Pancreas (tissue), 10 donors: ENCODE results near the gene THYN1. TPM values are rescaled to one million over a fixed set of nuclear protein-coding genes. Genes with fewer than 3 reads are reported as not detected.

Experiments used
- ATAC-seq, 4 donors: fragments of 200-7000 bp; cut with Tn5 transposase; one replicate each; pipeline versions ENCODE4 v1.8.0 to v1.9.1; 2020; ENCODE audit warnings: mild to moderate bottlenecking in 4 of 4, moderate library complexity in 4 of 4
- DNase-seq, 6 donors: peaks; one replicate each; pipeline ENCODE4 v3.0.0-alpha.2; 2020
- FAIRE-seq: peaks from 2 replicates; lab custom pipeline; 2012; peaks lifted over from hg19 to GRCh38; lab: Jason Lieb, UNC
- H3K27ac ChIP-seq, 4 donors: fragments of 200-600 bp; sonication (generic); 1 replicate in 3 of 4; 2 replicates in 1 of 4; pipeline versions ENCODE4 v1.5.0 to v1.8.0; 2020
- H3K27me3 ChIP-seq, 4 donors: fragments of 200-600 bp; one replicate each; pipeline ENCODE4 v1.8.0; 2021
- H3K36me3 ChIP-seq, 3 donors: fragments of 200-600 bp; sonication (generic) in 1 of 3; one replicate each; pipeline versions ENCODE4 v1.5.0 to v1.8.0; 2020 to 2021
- H3K4me1 ChIP-seq, 3 donors: fragments of 200-600 bp; one replicate each; pipeline ENCODE4 v1.8.0; 2021
- H3K4me3 ChIP-seq, 4 donors: fragments of 200-600 bp; sonication (generic) in 2 of 4; one replicate each; pipeline versions ENCODE4 v1.5.0 to v1.8.0; 2020 to 2021
- H3K9me3 ChIP-seq, 4 donors: fragments of 200-600 bp; one replicate each; pipeline ENCODE4 v1.8.0; 2021
- WGBS, 2 donors: extraction: QIAGEN DNeasy Blood & Tissue Kit; methylation state at CpG; one replicate each; pipeline ENCODE4 v1.1.7; 2013; 5-methylcytosine and 5-hydroxymethylcytosine counted together
- intact Hi-C, 3 donors: fragments of 100-400 bp; cut with DNase I; formaldehyde crosslinking; loops; one replicate each; pipeline versions ENCODE4 v1.11.1 to v1.14.2; 2022
- polyA plus RNA-seq, 2 donors: library from polyadenylated mRNA; stranded (reverse); fragments of 200-250 nt; gene quantifications; one replicate each; pipeline ENCODE4 v1.2.3, GENCODE V29; 2013
- total RNA-seq, 6 donors: library from RNA; stranded (reverse); fragmentation: NEBNext Ultra II Directional in 4 of 6; extraction: Animal tissue kit (Norgen Biotek cat#: 25700) in 4 of 6; gene quantifications; one replicate each; pipeline versions ENCODE4 v1.2.1 to v1.2.4, GENCODE V29; 2021 to 2023
- TF ChIP-seq, protein P1 (sequence below), 4 donors: fragments of 200-600 bp; sonication (generic) in 3 of 4; IDR thresholded peaks; one replicate each; pipeline versions ENCODE4 v1.5.0 to v1.8.0; 2021; ENCODE audit warnings: antibody characterized with exemption in 4 of 4
- donor health status: healthy with polysubstance abuse.
- donor health status: DM: no; HTN: no; CAD: no; lungs with moderate emphysema.
- donor health status: DM: no; HTN: no; CAD: no.
- donor health status: control.
- donor health status: control.
- donor health status: Bipolar disorder and iron deficiency.
- donor health status: DM: yes; HTN: yes; CAD: no.
- donor health status: DM: no; HTN: no; CAD: no.
- donor health status: DM: no; HTN: no; CAD: no.
- donor health status: DM: yes; HTN: yes; CAD: no.

The THYN1 gene
- total and polyA plus RNA-seq, 8 donors = 10.3 to 50.0 (median 17.5) TPM

DNA sequence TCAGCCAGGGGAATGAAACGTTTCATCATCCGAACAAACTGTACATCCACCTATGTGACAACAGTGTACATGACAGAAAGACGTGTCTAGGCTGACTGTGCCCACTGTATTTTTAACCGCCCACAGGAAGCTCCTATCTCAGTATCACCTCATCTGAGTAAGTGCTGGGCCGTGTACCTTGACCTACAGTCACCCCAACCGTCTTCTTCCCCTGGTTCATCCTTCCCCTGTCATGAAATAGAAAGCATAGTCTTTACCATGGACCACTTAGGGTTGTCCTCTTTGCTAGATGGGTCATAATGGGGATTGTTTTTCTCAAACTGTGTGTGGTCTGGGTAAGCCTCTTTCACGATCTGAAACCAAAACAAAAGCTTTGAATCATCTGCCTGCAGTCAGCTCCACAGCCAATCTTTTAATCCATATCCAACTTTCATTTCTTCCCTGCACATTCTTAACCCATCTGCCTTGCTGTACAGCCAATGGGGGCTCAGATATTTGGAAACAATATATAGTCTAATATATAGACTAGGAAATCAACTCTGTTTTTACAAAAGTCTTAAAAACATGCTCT is 4.2 kb downstream of the THYN1 start:
- Histone ChIP-seq H3K4me1 (peaks cover 0 to 7% (median 0%) of the 10 kb centered on the region in 3 donors), H3K27me3 (no peaks in the 10 kb centered on the region), H3K27ac (no peak overlapping the region), H3K4me3 (no peak overlapping the region), H3K9me3 (no peaks in the 10 kb centered on the region), H3K36me3 (peaks cover 0 to 40% (median 12%) of the 10 kb centered on the region in 3 donors)
- DNase-seq = no peak
- FAIRE-seq = no peak
- TF ChIP-seq, protein P1, sequence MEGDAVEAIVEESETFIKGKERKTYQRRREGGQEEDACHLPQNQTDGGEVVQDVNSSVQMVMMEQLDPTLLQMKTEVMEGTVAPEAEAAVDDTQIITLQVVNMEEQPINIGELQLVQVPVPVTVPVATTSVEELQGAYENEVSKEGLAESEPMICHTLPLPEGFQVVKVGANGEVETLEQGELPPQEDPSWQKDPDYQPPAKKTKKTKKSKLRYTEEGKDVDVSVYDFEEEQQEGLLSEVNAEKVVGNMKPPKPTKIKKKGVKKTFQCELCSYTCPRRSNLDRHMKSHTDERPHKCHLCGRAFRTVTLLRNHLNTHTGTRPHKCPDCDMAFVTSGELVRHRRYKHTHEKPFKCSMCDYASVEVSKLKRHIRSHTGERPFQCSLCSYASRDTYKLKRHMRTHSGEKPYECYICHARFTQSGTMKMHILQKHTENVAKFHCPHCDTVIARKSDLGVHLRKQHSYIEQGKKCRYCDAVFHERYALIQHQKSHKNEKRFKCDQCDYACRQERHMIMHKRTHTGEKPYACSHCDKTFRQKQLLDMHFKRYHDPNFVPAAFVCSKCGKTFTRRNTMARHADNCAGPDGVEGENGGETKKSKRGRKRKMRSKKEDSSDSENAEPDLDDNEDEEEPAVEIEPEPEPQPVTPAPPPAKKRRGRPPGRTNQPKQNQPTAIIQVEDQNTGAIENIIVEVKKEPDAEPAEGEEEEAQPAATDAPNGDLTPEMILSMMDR (IDR thresholded peaks at IDR 0.05) = no peak
- no peak for ATAC-seq
- 70 to 72% methylated on average over 7 of the region's 7 CpGs for WGBS, 2 donors
- intact Hi-C loops = no loop called here

DNA sequence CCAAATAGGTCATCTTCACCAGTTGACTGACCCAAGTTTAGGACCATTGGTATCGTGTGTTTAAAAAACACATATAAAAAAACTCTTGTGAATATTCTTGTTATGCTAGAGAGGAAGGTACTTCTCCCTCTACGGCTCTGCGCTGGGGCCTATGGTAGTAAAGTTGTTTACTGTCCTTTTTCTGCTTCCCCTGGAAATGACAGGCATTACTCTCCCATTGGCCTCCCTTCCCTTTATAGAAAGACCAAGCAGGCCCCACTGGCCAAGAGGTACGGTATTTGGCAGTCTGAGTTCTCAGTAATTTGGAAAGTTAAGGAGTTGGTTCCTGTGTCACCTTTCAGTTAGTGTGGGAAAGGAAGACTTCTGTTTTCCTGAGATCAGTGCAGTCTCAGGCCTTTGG is 6.5 kb downstream of the THYN1 start:
- H3K27ac ChIP-seq = no peak overlapping the region
- H3K36me3 ChIP-seq = peaks cover 0 to 56% (median 19%) of the 10 kb centered on the region in 3 donors
- H3K4me3 ChIP-seq = no peak overlapping the region
- FAIRE-seq (no peak), DNase-seq (no peak), ATAC-seq (no peak)
- TF ChIP-seq, protein P1 (IDR thresholded peaks at IDR 0.05) = no peak
- intact Hi-C loops = no loop called here
- 87 to 89% methylated on average over 4 of the region's 4 CpGs for WGBS, 2 donors
- H3K27me3 ChIP-seq = no peaks in the 10 kb centered on the region
- H3K4me1 ChIP-seq = no peaks in the 10 kb centered on the region
- H3K9me3 ChIP-seq = no peaks in the 10 kb centered on the region

DNA sequence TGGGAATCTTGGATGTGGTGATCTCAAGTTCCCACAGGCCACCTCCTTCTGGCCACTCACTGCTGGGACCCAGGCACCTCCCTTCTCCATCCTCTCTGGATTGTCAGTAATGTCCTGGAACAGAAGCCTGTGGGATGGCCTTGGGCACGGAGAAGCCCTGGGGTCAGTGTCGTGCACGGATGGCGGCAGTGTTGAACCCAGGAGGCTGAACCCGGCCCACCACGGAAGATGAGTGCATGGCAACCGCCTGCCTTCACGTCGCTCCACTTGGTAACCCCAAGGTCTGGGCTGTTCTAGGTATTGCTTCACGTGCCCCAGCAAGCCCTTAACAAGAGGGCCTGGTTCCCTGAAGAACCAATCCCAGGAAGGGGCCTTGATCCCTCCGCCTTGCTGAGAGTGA is 7.1 kb downstream of the THYN1 start:
- Histone ChIP-seq H3K9me3 (no peaks in the 10 kb centered on the region), H3K4me1 (no peaks in the 10 kb centered on the region), H3K36me3 (peaks cover 0 to 56% (median 19%) of the 10 kb centered on the region in 3 donors), H3K27me3 (no peaks in the 10 kb centered on the region), H3K4me3 (no peak overlapping the region), H3K27ac (no peak overlapping the region)
- WGBS, 2 donors = 91% methylated on average over 9 to 11 of the region's 11 CpGs
- DNase-seq = peak in 1 of 6 donors; percentile 55
- TF ChIP-seq, protein P1 (IDR thresholded peaks at IDR 0.05) = no peak
- intact Hi-C loops = no loop called here
- ATAC-seq = no peak
- FAIRE-seq = no peak

DNA sequence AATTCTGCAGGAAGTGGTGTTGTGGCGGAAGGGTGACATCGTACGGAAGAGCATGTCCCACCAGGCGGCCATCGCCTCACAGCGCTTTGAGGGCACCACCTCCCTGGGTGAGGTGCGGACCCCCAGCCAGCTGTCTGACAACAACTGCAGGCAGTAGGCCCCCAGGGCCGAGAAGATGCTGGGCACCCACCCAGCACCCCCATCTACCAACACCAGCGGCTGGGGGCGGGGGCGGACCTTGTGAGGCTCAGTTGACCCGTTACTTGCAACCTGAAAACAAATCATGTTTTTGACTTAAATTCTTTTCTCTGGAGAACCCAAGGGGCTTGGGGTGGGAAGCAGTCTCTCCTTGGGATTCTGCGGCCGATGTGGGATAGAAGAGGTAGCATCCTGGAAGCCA is 7.7 kb downstream of the THYN1 start:
- WGBS, 2 donors = 96% methylated on average over 14 of the region's 14 CpGs
- DNase-seq (peak in 1 of 6 donors; percentile 51), ATAC-seq (no peak), FAIRE-seq (no peak)
- no peaks in the 10 kb centered on the region for H3K27me3 ChIP-seq
- H3K4me1 ChIP-seq = no peaks in the 10 kb centered on the region
- no peaks in the 10 kb centered on the region for H3K9me3 ChIP-seq
- H3K27ac ChIP-seq = no peak overlapping the region
- no peak overlapping the region for H3K4me3 ChIP-seq
- H3K36me3 ChIP-seq = peaks cover 0 to 51% (median 19%) of the 10 kb centered on the region in 3 donors
- TF ChIP-seq, protein P1 (IDR thresholded peaks at IDR 0.05) = no peak
- intact Hi-C loops = no loop called here

DNA sequence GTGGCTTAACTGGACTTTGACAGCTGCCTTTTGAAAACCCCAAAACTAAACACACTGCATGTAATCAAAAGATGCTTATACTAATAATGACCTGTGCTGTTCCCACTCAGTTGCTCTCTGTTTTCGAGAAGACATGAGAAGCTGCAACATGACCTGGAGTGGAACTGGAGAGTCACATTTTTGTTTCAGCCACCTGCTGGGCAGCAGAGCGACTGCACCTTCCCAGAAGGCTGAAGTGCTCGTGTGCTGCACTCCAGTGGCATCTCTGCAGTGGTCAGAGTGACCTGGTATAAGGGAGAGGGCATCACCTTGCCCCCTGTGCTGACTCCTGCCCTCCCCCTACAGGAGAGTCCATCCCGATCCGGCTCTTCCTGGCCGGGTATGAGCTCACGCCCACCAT is 8.6 kb downstream of the THYN1 start:
- Histone ChIP-seq H3K36me3 (peaks cover 0 to 43% (median 19%) of the 10 kb centered on the region in 3 donors), H3K4me3 (no peak overlapping the region), H3K27ac (no peak overlapping the region), H3K4me1 (no peaks in the 10 kb centered on the region), H3K27me3 (no peaks in the 10 kb centered on the region), H3K9me3 (no peaks in the 10 kb centered on the region)
- ATAC-seq (peak in 3 of 4 donors; percentile 55 to 76 (median 65)), FAIRE-seq (no peak), DNase-seq (no peak)
- intact Hi-C loops = no loop called here
- TF ChIP-seq, protein P1 (IDR thresholded peaks at IDR 0.05) = peak in 2 of 4 donors; percentile 24 to 27
- WGBS, 2 donors = 63 to 70% methylated on average over 7 of the region's 7 CpGs
